ENCODE results near the gene STOML2.
A peak's percentile ranks its signal among the peaks of the same experiment; 100 is the strongest.

The STOML2 gene

DNA sequence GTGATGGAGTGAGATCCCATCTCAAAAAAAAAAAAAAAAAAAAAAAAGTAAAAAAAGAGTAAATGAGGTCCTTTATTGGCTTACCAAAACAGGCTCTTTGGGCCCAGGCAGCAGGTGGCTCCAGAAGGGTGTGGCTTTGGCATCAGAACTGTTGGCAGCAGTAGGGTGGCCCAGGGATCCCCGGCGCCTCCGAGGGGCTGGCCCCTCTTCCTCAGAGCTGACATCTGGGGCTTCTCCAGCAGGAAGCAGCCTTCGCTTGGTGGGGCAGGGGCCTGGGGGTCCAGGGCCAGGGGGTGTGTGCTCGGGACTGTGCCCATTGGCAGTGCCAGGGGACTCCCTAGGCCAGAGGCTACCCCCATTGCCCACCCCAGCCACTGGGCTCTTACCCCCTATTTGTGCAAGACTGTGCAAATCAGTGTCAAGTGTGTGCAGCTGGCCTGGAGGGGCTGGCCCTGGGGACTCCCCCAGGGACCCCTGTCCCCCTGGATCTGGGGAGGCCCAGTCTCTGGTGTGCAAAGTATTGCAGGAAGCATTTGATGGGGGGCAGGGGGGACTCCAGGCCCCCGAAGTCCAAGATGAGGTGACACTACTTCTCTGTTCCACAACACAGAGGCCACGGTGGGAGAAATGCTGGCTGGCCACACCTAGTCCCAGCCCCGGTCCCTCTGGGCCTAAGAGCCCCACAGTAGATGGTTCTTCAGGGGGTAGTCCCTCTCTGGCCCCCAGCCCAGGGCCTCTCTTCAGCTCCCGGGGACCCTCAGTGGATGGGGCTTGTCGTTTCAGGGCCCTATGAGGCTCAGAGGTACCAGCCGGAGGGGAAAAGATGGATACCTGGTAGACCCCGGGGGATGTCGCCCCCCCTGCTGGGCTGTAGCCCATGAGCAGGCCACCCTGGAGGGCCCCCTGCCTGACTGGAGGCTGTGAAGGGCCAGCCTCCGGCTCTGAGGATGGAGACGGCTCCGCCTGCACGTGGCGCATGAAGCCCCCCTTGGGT, 4.7 kb upstream of the STOML2 start:
- no peak for DNase-seq

DNA sequence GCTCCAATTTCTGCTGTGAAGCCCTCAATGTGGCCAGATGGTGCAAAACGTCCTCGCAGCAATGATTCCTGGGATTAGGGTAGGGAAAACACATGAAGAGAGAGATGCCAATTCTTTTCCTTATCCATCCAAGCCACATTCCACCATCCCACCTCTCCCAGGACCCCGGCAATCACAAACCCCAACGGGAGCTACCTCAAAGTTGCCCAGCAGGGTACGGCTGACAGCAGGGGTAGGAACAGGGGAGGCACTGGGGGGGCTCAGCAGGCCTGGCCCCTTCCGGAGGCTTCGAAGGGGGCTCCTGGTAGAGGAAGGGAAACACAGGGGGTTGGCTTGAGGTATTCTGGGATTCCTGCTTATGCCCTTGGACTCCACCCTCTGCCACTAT, 3.4 kb upstream of the STOML2 start:
- DNase-seq: no peak

DNA sequence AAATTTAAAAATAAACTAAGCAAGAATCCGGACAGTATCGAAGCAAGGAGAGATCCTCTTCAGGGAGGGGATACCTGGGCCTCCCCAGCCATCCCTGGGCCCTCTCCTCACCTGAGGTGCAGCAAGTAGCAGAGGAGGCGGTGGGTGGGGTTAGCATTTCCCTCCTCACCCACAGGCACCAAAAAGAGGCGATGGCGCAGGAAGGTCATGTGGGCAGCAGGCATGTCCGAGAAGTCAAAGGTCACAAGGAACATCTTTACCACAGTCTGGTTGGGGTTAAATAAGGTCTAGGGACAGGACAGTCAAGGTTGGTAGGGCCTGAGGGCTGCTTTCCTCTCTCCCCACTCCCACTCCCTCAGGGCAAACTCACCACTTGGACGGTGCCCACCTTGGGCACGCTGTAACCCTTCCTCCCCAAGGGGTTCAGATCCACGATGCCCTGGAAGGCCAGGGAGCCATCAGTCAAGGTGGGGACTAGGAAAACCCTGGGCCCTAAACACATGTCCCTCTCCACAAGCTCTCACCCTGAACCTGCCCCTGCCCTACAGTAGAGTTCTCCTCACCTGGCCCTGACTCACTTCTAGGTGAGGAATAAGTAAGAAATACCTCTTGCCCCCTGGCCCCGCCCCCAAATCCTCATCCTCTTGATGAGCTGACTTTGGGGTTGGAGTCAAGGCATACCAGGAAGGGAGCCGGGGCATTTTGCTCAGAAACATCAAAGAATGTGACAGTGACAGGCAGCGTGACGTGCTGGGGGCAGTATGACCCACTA, 2.8 kb upstream of the STOML2 start:
- DNase-seq: no peak

DNA sequence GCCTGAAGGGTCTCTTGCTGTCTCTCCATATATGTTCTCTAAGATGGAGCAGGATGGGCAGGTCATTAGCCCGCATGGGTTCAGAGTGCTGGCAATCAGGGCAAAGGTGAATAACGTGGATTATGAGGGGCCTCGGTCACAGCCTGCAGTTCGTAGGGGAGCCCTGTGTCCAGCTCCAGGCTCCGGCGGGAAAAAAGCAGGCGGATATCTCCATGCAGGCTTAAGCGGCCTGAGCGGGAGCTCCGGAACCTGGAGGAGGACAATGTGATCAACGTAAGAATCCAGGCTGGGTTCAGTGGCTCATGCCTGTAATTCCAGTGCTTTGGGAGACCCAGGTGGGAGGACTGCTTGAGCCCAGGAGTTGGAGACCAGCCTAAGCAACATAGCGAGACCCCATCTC, 2.2 kb upstream of the STOML2 start:
- DNase-seq: no peak

DNA sequence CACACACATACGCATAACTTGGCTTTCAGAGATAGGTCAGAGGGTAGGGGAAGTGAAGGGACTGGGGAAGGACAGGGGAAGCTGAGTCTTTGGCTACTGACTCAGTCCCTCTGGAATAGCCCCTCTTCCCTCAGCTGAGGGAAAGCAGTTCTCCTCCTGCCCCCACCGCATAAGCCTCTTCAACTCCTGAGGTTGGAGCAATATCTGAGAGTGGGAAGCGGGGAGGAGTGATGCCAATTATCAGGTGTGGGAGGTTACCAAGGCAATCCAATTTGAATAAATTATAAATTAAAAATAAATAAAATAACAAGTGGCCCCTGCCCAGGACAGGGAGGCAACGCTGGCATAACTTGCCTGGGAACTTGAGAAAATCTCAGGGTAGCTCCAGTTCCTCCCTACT, 1.7 kb upstream of the STOML2 start:
- no peak for DNase-seq

DNA sequence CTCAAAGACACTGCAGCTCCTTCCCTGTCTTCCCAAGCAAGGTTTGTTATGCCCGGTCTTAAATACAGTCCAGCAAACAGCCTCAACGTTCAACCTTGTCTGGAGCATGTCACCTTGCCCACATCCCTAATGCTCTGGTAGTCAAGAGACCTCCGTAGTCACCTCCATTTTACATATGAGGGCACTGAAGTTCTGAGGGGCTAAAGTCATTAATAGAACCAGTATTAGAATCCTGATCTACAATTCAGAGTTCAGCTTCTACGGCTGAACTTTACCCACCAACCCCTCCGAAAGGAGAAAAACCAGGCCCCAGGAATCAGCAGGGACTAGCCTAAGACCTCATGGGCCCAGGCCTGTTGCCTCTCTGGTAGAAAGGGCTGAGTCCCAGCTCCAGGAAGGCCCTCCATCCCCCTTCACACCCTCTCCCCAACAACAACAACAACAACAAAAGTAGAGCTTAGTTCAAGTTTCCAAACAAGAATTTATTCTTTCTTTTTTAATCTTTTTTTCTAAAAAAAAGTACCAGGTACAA, 795 bp upstream of the STOML2 start:
- DNase-seq: no peak

DNA sequence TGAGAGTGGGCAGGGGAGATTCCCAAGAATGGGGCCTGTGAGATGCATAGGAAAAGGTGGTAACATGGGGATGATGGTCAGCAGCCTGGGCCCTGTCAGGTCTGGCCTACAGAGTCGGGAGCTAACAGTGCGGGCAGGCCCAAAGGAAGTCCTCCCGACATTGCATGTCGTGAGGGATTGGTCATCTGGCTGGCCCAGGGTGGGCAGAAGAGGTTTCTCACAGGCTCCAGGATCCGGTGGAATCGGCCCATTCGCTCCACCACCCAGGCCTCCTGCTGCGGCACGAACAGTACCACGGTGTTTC, 514 bp downstream of the STOML2 start:
- DNase-seq: no peak

DNA sequence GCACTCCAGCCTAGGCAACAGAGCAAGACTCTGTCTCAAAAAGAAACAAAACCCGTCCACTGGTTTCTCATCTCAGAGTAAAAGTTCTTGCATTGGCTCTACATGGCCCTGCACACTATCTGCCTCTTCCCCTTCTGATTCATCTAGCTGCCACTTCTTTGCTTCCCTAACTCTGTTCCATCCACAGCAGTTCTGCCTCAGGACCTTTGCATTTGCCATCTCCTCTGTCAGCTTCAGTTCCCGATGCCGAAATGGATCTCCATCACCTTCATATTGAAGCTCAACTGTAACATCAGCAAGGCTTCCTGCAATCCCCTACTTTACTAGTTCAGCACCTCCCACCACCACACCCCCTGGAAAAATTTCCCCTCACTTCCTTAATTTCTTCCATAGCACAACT, 5.4 kb downstream of the STOML2 start:
- no peak for DNase-seq

DNA sequence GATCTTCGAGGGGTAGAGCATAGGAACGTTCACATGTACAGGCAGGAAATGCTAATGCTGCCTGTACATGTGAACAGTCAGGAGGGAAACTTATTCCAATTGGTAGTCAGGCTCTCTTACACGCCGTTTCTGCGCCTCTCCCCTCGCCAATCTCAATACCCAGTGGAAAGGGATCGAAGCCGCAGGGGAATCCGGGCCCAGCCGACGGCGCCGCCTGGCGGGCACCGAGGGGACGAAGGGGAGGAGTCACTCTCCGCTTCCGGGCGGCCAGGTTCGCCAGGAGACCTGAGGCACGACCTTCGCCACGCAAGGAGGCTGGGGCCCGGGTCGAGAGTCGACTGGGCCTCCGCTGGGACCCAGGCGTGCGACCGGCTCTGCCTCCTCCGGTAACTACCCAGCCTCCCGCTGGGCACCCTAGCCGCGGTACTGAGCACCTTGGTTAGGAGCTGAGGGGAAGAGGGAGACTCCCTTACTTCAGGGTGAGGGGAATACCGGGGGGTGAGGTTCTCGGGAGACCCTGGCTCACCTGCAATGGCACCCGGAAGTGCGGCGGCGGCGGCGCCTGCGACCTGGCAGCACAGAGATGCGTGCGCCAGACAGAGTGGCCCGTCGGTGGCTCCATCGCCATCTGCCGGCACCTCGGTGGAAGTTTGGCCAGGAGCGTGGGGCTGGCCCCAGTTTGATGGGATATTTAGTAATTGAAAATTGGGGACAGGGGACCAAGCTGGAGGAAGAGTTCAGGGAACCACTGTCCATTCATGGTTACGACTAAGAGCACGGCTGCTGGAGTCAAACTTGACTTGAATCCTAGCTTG, 6.7 kb downstream of the STOML2 start, which contains the start of gene PIGO:
PIGO (minus strand) TSS at position 557 of the 815 bp plus-strand sequence. CDS start 1,026 bp downstream, outside the sequence.
- peak; percentile 91 for DNase-seq

DNA sequence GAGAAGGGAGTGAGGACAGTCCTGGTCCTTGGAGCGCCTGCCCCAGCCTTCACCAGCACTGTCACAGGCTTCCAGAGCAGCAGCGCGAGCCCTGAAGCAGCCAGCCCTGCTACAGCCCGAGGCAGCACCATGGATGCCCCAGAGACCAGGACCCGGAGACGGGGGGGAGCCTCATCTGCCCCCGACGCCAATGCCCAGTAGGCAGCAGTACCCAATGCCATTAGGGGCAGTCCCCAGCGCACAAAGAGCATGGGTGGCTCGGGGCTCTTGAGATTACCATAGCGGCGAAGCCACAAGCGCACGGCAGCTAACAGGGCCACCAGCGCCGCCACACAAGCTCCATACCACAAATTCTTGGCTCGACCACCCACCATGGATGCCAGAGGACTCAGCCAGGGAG, 11.4 kb downstream of the STOML2 start:
- no peak for DNase-seq

DNA sequence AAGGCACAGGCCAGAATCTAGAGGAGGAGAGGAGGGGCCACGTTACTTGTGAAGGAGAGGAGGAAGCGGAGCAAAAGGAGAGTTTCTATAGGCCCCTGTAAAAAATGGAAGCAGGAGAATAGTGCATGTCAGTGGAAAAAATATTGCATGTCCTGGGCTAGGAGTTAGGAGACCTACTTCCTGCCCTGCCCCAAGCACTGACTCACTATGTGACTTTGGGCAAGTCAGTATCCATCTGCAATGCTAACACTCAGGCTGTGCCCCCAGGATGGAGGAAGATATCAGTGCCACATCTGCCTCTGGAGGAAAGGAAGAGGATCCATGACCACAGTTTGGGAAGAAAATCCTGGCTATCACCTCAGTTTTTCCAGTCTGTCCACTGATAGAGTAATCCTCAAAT, 13.5 kb downstream of the STOML2 start:
- no peak for DNase-seq

DNA sequence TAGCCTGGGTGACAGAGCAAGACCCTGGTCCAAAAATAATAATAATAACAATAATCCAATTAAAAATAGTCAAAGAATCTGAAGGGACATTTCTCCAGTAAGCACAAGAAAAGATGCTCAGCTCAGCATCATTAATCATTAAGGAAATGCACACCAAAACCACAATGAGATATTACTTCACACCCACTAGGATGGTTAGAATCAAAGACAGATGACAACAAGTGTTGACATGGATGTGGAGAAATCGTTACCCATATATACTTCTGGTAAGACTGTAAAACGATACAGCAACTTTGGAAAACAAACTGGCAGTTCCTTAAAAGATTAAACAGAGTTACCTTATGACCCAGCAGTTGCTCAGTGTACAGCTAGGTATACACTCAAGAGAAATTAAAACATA, 17.9 kb downstream of the STOML2 start:
- no peak for DNase-seq

DNA sequence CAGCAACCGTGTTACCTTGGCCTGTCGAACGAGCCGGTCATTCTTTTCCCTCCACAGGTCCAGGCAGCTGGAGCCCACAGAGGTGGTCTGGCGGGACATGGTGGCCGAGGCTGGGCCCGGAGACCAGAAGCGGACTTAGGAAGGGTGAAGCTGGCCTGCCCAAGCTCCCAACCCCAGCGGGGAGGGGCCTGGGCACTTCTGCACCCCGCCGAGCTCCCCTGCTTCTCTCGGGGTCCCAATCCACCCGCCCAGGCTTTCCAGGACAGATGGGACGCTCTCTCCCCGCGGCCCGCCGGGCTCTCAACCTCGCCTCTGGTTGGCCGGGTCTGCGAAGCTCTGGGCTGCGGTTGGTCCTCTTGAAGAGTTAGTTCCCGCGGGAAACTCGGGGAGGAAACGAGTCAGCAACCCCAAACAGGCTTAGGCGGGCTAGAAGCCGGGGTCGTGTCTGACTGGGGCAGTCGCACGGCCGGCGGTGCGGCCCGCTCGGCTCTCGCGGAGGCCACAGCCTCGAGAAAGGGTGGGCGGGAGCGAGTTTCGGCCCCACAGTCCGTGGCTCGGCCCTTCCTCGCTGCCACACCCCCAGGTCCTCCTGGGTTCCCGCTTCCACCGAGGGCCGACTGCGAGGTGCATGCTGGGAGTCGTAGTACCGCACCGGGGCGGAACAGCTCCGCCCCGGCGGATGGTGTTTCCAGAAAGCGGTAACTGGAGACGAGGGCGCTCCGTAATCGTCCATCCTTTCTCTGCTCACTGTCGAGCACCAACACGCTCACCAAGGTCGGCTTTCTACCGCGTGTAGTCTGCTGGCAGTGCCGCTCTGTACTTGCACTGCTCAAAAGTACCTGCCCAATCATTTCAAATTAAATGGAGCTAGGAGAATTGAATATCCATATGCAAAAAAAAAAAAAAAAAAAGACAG, 23.2 kb downstream of the STOML2 start, which contains the start of gene FANCG:
FANCG (minus strand) TSS at position 517 of the 916 bp plus-strand sequence; CDS start at position 99, 418 bp downstream.
- peak; percentile 83 for DNase-seq

DNA sequence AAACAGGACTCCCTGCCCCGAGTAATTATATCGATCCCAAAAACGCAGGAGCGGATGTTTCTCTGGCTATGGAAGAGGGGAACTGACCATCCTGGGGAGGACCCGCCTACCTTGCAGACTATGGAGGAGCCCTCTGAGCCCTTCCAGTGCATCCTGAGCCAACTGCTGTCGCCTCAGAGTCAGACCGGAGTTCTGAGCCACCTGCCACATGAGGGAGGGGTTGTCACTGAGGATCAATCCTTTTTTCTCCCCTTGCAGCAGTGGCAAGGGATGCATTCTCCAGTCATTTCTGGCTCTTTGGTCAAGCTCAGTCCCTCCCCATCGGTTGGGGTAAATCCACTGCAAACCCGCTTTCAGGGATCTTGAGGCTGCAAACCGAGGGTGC, 23.9 kb downstream of the STOML2 start:
- DNase-seq: no peak

DNA sequence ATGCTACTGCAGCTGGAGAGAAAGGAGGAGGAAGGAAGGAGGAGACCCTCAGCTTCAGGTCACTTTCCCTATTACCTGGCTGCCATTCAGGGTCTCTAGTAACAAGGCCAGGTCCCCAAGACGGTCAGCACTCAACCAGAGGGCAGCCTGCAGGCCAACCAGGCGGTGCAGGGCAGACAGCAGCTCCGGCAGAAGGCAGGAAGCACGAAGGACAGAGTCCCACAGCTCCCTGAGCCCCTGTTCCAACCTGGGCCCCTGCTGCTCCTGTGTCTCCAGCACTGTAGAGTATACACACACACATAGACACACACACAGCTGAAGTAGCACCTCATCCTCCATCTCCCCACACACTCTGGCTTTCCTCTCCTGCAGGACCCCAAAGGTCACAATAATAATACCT, 24.9 kb downstream of the STOML2 start:
- DNase-seq: no peak

DNA sequence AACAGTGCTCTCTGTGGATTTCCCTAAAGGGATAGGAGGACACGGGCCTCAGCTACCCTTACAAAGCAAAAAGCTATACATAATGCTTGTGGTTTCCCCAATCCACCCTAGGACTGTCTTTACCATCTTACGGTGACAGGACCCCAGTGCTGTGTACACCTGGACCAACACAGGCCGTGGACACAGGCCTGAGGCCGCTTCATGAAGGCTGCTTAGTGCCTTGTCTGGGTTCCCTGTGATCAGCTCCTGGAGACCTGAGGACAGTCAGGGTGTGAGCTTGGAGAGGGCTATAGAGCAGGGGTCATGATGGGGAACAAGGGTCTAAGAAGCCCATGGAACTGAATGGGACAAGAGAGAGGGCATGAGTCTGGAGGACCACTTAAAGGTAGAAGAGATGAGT, 26.1 kb downstream of the STOML2 start:
- DNase-seq: no peak

DNA sequence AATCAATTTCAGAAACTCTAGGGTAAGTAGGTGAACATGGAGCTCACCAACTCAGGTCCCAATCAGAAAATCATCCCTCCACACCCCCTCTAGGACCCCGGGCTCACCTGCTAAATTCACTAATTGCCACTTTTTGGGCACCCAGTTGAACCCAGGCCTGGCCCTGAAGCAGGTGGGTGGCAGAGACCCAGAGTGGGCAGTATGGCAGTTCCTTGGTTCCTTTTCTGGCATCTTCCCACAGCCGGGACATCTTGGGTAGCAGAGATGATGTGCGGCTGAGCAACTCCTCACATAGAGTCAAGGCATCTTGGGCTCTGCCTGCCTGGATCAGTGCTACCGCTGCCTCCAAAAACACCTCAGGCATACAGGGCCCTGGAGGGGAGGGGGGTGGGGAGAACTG, 27.6 kb downstream of the STOML2 start:
- DNase-seq: no peak

DNA sequence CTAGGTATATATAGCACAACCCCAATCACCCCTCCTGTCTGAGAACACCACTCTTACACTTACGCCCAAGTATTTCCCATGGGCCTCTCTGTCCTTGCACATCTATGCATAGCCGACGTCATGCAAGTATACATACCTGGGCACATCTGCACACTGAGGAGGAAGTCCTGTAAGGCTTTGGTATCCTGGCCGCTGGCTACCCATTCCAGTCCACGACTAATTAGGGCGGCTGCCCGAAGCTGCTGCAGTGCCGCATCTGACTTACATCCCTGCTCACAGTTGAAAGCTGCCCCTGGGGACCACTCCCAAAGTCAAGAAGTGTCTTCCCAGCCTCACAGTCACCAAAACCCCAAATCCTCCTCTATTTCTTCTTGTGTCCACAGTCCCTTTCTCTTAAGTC, 28.1 kb downstream of the STOML2 start:
- no peak for DNase-seq

DNA sequence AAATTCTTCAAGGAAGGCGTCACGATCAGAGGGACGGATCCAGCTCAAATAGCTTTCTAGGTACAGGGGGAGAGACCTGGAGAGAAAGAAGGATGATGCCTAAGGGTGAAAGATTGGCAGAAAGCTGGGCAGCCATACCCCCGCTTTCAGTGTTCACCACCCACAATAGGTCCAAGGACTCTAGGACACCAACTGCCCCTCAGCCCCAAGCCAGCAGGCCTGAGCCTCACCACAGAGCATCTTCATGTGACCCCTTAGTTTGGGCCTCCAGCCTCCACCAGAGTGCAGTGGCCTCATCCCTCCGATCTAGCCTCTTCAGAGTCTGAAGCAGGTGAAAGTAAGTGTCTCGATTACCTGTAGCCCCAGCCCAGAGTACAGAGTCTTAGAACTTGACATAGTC, 28.8 kb downstream of the STOML2 start:
- no peak for DNase-seq

DNA sequence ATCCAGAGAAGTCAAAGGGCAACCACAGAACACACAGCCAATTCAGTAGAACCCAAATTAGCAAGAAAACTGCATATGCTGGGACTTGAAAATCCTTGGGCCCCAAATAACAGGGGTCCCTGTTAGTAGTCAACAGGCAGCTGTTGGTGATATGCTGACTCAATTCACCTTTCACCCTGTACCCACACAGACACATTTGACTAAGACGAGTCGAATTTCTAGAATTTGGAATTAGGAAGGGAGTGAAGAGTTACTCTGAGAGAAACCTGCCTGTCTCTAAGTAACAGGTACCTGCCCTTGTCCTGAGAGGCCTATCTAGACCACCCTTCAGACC, 29.7 kb downstream of the STOML2 start:
- DNase-seq: no peak

DNA sequence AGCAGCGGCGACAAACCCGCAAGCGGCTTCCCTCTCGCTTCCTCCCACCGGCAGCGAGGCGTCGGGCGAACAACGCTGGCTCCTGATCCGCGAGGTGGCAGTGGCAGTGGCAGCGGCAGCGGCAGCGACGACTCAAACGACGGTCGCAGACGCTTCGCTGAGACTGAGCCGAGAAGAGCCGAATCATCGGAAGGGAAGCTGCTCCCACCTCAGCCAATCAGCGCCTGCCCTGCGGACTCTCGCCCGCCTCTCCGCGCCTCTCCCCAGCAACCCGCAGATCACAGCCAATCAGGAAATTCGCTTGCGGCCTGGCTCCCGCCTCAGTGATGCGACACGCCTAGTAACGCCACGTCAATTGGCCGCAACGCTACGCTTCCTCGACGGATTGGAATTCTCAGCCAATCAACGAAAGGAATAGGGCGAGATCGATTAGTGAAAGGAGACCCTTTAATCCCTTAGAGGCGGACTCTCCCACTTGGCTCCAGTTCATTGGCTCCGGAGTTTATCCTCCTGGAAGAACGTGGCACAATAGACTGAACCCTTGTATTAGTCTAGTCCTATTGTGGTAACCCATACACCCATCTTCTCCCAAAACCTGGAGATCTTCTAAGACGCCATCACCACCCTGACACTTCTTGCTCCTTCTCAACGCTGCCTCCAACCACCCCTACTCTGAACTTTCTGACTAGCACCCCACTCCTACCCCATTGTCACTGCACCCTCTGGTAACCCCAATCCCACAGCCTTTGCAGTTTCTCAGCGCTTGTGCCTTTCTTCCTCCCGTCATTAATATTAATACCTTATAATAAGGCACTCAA, 30.3 kb downstream of the STOML2 start, which contains the start of gene VCP:
VCP (minus strand) TSS at position 165 of the 818 bp plus-strand sequence. CDS start 272 bp downstream, outside the sequence.
- DNase-seq: peak; percentile 96

Measured in stimulated activated CD4-positive, alpha-beta T cell treated with anti-CD3 and anti-CD28 coated beads, Interleukin-4, amount 100 ng/mL, for 1 hour (primary cell).